NCI-H748 (cell line): ENCODE measurements around the gene PGLYRP4.

ENCODE experiments used
- DNase-seq: peaks from one replicate; lab custom pipeline; 2025; ENCODE audit not compliant: unreplicated experiment; lab: John Stamatoyannopoulos, UW

The PGLYRP4 gene

DNA sequence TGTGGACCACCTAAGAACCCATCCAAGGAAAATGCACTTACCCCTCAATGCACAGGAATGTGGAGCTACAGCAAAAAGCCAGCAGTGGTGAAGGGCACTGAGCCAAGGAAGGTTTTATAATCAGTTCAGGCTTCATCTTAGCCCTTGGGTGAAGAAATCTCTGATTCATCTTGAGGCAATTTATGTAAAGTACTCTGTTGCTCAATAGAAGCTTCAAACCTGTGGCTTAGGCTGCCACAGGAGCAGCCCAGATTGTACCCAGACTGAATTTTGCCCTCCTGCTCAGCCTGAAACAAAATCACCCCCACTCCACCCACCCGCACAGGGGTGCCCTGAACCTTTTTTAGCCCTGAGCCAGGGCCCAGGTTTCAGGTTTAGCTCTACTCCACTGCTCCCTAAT lies 26.9 kb upstream of the PGLYRP4 start, which contains the start of gene S100A12:
Gene S100A12, minus strand, starts transcription at position 111 of the 400 bp plus-strand sequence. CDS start 1,029 bp downstream, outside the sequence.
- DNase-seq, result no peak

DNA sequence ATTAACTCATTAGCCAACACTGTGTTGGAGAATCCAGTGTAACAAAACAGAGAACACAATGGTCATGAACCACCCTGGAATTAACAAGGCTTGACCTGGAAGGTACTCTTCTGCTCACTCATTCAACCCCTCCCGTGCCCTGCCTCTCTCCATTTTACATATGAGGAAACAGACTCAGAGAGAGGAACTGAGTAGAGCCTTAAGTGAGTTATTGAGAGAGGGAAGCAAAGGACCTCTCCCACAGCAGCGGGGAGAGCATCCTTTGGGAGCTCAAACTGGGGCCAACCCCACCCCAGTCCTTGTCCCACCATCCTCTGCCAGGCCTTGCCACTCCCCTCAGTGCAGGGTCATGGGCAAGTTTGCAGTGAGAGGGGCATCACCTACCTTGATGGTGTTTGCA lies 25.4 kb upstream of the PGLYRP4 start:
- no peak for DNase-seq

DNA sequence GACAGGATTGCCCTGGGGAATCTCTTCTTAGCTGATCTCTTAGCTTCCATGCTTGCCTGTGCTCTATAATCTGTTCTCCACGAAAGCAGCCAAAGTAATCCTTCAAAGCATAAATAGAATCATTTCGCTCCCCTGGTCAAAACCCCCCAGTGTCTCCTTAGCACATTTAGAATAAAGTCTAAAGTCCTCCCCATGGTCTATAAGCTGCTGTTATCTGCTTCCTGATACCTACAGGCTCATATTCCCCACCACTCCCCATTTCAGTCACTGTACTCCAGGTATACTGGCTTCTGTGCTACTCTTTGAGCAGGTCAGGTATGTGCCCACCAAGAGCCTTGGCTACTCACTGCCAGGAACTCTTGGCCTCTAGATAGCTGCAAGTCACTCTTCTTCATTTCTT lies 23.9 kb upstream of the PGLYRP4 start:
- DNase-seq, result no peak

DNA sequence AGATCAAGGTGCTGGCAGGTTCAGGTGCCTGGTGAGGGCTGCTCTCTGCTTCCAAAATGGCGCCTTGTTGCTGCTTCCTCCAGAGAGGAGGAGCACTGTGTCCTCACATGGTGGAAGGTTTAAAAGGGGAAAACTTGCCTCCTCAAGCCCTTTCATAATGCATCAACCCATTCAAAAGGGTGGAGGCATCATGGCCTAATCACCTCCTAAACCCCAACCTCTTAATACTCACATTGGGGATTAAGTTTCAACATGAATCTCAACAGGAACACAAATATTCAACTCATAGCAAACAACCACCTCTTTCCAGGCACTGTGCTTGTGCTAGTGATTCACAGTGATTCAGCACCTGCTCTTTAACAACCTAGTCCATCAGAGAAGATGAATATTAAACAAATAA lies 22.6 kb upstream of the PGLYRP4 start:
- DNase-seq, result no peak

DNA sequence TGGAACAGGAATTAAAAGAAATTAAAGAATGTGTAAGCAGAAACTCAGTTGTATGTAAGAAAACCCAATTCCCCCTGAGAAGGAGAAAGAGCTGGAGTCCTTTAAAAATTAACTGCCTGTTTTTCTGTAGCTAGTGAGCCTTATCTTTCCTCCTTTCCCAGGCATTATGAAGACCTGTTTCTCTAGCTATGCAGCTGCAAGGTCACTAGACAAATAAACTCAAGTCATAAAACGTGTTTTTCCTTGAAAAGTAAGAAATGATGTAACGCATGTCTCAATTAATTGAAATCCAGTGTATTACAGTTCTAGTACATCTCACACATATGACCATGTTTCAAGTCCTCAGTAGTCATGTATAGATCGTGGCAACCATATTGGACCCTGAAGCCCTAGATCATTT lies 21.5 kb upstream of the PGLYRP4 start:
- DNase-seq, result no peak

DNA sequence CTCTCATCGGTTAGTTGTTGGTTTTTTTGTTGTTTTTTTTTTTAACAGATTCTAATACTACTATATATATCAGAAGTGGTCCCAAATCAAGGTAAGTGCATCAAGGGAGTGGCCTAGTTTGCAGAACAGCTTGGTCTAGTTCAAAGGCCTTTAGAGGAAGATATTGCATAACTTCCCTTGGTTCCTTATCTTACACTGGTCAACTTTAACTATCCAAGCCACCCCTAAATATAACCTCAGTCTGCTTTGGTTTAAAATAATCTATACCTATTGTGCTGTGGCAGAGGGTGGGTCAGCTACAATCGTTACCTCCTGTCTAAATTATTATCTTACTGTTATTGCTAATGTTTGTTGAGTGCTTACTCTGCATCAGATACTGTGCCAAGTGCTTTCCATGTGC lies 19.9 kb upstream of the PGLYRP4 start:
- no peak for DNase-seq

DNA sequence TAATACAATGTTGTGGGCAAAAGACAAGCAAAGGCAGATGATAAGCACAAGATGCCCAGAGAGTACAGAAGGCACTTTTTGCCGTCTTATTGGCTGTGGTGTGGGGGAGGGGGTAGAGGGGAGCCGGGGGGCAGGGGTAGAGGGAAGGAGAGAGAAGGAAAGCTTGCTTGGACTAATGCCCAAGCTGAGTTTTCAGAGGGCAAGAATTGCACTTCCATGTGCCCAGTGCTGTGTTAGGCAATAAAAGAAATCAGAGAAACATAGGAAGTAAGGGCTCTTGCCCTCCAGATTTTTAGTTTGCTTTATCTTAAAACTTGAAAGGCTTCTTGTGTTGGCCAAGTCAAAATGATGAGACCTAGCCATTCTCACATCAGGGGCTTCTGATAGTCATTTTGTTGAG lies 18.4 kb upstream of the PGLYRP4 start:
- no peak for DNase-seq

DNA sequence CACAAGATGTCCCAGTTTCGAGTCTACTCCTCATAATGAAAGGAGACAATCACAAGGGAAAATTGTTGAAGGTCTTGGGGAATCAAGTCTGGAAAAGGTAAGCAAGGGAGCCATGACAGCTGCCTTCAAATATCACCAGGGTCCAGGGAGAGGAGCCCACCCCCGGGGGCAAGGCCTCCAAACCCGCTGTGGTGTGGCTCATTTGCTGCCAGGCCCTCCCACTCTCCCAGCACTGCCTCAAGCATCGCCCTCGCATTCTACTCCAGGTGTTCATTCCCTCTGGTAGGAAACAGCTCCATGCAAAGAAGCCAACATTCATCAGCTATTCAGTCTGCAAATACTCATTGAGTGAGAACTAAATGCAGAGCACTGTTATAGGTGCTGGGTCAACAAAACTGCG lies 17.6 kb upstream of the PGLYRP4 start:
- no peak for DNase-seq

DNA sequence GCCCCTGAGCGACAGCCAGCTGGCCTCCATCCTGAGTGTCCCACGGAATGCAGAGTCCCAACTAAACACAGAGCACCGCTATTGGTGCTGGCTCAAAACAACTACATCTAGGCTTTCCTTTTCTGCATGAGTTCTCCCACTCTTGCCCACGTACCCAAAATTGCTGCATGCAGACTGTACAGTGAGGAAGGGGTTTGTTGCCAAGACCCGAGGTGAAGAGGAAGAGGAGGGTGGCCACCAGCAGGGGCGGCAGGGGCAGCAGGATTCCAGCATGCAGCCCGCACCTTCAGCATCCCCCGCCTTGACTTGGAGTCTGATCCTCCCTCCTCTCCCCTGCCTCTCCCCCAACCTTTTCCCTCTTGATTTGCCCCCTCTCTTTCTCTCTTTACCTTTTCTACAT lies 17.1 kb upstream of the PGLYRP4 start:
- DNase-seq, result no peak

DNA sequence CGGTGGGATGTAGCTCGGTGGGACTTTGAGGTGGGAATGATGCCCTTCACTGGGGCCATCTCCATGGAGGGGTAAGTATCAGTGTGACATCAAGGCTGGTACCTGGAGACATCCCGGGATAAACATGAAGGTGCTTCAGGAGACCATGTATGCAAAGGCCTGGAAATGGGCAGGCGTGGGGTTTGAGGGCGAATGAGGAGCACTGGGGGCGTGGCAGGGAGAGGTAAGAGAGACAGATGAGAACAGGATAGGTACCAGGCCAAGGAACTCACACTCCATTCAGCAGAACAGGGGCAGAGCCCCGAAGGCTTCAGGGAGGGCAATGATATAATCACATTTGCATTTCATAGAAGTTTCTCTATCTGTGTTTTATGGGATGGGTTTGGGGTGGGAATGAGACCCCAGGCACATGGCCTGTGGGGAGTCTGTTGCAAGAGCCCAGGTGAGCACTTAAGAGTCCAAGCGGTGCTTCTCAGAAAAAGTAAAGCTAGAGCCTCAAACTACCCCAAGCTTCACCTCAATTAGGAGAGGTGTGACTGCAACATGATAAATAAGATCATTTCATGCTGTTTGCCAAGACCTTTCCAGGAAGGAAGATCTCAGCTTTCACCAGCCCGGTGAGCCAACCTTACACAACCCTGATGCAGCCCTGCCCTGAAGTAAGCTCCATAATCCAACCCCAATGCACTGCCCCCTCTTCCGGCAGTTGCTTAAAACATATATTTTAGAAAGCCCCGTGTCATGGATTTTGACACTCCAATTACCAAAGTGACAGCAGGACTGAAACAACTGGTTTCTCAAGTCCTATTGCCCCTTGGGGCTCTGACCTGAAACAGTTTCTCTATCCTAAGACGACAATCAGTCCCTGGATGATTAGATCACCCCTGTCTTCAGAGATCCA lies 16.4 kb upstream of the PGLYRP4 start:
- no peak for DNase-seq

DNA sequence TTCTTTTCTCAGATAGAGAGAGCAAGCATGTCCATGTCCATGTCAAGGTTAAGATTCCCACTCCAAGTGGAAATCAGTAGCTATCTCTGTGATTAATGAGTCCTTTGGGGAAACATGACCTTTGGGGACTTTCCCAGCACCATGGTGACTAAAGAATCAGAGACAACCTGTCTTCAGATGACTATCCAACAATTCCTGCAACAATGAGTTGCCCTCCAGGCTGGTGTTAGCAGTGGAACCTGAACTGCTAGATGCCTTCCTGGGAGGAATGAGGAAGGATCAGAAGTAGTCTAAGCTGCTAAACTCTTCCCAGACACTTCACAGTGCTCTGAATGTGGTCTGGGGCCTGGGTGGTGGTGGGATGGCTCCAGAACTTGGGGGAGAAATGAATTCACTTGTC lies 15.5 kb upstream of the PGLYRP4 start:
- no peak for DNase-seq

DNA sequence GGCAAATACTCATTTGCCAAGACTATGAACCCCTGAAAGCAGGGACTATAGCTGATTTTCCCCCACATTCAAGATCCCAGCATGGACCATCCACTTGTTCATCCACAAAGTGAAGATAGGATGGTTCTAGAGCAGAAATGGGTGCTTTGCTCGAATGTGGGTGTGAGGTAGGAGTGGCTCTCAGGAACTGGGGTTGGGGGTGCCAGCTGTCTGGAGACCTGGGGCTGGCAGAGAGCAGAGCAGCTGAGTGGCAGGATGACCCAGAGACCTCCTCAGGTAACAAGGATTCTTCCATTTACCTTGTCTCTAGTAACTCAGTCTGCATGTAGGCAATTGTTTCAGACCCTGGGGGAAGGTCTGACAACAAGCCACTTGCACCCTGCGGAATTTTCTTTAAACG lies 15.0 kb upstream of the PGLYRP4 start:
- no peak for DNase-seq

DNA sequence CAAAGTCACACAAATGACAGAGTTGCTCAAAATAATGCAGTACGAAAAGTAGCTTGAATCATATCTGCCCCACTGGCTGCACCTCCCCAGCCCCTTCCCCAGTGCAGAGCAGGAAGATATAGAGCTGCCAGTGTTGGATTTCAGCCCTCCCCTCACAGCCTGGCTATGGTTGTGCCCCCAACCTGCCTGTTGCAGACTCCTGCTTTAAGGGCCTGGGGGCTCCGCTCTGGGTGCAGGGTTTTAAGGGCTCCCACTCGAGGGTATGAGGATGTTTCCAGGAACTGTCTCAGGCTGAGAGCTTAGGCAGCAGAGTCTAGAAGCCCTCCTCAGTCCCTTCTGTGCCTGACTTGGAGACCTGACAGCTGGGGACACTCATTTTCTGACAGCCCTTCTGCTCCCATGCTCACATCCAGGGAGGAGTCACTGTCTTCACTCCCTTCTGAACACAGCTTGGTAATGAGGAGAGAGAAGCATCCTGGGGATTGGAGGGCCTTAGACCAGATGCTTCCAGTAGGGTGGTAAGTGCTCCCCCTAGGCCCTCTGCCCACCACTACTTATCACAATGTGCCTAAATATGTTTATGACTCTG lies 13.6 kb upstream of the PGLYRP4 start:
- DNase-seq, result no peak

DNA sequence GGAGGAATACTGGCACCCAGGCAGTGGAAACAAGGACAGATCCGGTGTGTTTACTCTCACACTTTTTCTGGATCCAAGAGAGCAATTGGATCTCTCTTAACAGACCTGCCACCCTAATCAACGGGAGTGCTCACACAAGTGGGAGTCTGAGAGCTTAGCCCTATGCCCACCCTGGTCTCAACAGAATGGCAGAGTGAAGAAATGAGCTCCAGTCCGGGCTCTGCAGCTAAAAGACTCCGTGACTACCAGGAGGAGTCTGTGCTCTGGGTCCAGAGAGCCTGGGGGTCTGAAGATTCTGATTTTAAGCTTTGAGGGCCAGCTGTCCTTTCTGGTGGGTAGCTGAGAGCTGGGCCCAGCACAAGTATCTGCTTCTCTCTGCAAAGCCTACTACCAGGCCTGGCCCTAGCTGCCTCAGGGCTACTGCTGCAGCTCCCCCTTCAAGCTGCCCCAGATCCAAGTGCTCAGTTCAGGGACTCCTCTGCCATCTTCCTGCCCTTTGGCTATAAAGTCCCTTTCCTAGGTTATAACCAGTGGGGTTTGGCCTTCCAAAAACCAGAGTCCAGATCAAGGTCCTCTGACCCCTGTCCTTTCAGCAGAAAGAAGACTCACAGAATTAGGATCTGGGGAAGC lies 13.0 kb upstream of the PGLYRP4 start:
- no peak for DNase-seq

DNA sequence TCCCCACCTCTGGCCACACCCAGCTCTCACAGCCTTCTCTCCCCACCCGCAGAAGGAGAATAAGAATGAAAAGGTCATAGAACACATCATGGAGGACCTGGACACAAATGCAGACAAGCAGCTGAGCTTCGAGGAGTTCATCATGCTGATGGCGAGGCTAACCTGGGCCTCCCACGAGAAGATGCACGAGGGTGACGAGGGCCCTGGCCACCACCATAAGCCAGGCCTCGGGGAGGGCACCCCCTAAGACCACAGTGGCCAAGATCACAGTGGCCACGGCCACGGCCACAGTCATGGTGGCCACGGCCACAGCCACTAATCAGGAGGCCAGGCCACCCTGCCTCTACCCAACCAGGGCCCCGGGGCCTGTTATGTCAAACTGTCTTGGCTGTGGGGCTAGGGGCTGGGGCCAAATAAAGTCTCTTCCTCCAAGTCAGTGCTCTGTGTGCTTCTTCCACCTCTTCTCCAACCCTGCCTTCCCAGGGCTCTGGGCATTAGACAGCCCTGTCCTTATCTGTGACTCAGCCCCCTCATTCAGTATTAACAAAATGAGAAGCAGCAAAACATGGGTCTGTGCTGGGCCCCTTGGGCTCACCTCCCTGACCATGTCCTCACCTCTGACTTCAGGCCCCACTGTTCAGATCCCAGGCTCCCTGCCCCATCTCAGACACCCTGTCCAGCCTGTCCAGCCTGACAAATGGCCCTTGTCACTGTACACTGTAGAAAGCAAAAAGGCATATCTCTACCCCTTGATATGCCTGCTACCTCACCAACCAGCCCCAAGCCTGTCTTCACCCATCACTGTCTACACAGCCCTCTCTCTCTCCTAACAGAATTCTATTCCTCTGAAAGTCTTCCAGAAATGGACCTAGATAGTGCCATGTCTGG lies 12.2 kb upstream of the PGLYRP4 start:
- DNase-seq, result no peak

DNA sequence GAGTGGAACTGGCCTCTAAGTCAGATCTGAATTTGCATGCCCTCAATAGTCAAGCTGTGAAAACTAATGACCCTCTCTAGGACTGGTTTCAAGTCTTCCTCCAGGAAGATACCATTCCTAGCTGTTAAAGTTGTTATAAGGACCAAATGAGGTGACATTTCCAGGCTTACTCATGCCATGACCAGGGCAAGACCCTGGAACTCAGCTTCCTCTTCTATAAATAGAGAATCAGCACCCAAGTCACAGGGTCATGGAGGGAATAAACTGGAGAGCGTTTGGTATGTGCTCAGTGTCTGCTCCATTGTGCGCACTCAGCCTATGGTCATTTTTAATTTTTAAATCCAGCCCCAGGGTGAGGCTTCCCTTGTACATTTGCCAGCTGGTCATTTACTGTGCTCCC lies 11.5 kb upstream of the PGLYRP4 start:
- DNase-seq, result no peak

DNA sequence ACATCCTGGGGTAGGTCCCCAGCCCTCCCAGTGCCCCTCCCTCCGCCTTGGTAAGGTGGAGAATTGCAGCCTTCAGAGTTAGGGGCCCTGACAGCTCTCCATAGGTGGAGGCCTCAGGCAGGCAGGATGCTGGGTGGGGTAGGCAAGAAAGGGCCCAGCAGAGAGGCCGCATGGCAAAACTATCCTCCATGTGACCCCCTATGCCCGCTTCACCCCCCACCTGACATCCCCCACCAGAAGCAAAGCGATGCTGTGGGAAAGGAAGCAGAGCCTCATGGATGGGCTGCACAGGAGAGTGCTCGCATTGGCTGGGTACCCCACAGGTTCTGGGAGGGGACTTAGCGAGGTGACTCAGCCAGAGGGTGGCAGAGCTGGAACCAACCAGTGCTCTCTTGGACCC lies 10.6 kb upstream of the PGLYRP4 start:
- DNase-seq, result no peak

DNA sequence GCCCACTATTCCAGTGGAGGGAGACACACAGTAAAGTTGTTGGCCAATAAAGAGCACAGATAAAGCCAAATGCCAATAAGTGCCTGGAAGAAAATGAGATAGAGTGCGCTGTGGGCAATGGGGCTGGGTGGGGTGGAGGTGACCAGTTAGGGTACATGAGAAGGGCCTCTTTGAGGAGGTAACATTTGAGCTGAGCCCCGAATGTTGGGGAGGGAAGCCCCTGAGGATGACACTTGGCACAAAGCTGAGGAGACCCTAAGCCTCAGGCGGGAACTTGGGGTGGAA lies 10.0 kb upstream of the PGLYRP4 start:
- DNase-seq, result no peak

DNA sequence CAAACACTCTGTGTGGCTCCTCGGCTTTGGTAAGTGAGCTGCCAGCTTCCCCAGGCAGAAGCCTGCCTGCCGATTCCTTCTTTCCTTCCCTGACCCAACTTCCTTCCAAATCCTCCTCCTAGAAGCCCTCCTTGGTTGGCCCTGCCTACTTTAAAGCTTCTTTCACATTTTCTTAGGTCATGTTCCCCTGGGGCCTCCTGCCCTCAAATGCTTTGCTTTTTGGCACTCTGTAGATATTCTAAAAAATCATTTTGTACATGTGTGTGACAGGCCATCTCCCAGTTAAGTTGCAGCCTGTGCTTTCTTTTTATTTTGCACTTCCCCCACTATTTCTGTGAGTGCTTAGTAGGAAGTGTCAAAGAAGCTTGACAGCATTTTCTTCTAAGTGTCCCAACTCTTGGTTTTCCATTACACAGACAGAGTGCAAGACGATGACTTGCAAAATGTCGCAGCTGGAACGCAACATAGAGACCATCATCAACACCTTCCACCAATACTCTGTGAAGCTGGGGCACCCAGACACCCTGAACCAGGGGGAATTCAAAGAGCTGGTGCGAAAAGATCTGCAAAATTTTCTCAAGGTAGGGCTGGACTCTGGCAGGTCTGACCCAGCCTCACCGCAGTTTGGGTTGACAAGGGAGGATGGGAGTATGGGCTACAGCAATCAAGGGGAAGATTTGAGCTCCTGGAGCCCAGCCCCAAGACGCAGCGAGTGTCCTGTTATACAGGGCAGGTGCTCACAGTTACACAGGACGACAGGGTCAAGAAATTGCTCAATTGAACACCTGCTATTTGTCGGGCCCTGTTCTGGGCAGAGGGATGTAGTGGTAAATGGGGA lies 9.4 kb upstream of the PGLYRP4 start, which contains the start of gene S100A9:
Gene S100A9, plus strand, starts transcription at position 2 of the 838 bp plus-strand sequence. Its CDS starts 430 bp downstream, at position 432.
- DNase-seq, result no peak

DNA sequence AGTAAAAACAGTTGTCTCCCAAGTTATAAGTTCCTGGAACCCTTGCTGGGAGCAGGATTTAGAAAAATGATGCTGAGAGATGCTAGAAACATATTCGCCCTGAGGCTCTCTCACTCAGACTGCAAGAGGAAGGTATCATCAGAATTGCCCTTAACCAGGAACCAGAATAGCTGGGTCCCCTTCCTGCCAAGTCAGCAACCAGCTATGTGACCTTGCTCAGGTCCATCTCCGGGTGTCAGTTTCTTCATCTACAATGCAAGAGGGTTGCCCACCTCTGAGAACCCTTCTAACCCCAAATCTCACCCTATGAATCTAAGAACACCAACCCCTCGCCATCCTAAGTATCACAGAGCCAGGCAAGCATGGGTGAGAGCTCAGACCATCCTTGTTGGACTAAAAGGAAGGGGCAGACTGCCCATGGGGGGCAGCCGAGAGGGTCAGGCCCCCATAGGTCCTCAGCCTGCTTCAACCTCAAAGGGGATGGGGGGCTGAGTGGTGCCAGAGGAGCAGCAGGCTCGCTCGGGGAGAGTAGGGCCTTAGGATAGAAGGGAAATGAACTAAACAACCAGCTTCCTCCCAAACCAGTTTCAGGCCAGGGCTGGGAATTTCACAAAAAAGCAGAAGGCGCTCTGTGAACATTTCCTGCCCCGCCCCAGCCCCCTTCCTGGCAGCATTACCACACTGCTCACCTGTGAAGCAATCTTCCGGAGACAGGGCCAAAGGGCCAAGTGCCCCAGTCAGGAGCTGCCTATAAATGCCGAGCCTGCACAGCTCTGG lies 8.6 kb upstream of the PGLYRP4 start:
- no peak for DNase-seq
